NCI-H526 treated with DMSO at 0.1 percent for 48 hours (cell line): ENCODE measurements around the gene LRRC18.

ENCODE experiments used
- DNase-seq: peaks from one replicate; lab custom pipeline; 2025; lab: John Stamatoyannopoulos, UW

Gene LRRC18

DNA sequence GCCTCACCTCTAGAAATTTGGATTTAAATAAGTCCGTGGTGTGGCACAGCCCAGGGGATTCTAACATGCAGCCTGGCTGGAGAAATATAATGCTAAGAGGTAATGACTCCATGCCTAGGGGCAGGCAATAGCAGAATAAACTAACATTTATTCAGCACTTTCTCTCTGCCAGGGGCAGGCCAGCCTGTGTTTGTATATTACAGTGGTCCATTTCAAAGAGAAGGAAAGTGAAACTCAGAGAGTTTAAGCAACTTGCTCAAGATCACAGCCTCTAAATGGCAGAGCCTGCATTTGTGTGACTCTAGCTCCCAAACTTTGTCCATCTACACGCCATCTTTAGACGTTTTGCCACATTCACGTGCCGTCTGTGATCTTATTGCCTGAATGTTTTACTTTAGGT, 6.7 kb upstream of the LRRC18 start:
- no peak for DNase-seq

GRCh38 chr10:48945441-48946130, 5.9 kb upstream of the LRRC18 start:
- no peak for DNase-seq

DNA sequence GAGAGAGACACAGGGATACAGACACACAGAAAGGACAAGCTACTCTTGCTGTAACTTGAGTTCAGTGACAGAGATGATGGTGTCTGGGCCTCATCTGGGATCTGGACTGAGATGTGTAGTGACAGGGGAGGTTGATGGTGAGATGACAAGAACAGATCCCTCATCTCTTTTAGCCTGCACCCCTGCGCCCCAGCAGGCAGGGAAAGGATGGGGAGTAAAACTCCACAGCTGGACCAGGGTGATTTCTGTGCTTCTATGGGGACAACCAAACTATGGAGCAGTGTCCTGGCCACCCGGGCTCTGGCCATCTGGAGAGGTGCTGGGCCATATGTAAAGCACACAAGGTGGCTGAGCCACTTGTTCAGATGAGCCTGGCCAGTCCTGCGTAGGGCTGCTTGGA, 4.5 kb upstream of the LRRC18 start:
- no peak for DNase-seq

- no peak for DNase-seq
Observed at GRCh38 chr10:48943096-48943495, 3.5 kb upstream of the LRRC18 start.

DNA sequence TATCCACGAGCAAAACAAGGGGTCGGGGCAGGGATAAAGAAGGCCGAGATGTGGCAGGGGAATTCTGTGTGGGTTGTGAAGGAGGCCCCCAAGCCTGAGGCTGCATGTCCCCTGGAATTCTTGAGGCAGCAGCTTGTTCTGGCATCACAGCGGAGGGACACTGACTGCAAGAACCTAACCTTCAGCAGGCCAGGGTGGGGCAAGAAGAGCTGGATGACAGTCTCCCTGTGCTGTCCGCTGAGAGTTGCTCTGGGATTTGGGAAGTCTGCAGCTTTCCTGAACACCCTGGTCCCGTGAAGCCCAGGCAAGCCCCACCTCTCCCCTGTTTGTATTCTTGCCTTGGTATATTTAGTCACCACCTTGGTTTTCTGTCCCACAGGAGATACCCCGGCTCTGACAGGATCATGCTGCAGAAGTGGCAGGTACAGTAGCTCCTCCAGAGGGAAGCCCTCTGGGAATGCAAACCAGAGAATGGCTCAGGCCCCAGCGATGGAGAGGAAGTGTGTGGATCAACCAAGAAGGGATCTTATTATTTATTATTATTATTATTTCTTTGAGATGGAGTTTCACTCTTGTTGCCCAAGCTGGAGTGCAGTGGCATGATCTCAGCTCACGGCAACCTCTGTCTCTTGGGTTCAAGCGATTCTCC, 1.9 kb upstream of the LRRC18 start:
- DNase-seq, result no peak

DNA sequence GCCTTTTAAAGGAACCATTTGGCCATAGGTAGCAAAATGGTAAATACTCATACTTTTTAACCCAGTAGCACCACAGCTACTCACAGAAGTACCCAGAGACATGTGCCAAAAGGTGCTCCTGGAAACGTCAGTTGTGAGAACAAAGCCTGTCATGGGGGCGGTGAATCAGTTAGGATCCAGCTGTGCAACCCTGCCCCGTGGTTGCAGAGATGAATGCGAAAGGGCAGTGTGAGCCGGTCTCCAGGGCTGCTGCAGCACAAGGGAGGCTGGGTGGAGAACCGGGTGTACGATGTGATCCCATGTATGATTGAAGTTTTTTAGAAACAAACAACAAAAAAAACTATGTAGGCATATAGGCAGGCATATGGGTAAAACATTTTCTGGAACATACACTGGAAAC, 1.3 kb upstream of the LRRC18 start:
- no peak for DNase-seq

DNA sequence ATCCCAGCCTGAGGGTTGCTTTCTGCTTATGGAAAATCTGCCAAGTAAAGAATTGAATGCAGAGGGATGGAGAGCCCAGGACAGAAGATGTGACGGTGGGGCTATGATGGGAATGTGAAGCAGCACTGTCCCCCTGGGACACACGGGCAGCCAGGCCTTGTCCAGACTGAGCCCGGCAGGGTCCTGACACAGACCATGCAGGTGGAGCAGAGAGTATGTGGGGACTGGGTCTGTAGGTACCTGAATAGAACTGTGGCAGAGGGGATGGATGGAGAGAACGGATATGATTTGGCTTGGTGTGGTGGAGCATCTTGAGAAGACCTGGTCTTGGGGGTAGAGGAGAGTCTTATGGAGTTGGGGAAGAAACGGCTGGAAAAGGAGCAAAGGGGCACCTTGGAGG, 732 bp upstream of the LRRC18 start:
- DNase-seq, result no peak

DNA sequence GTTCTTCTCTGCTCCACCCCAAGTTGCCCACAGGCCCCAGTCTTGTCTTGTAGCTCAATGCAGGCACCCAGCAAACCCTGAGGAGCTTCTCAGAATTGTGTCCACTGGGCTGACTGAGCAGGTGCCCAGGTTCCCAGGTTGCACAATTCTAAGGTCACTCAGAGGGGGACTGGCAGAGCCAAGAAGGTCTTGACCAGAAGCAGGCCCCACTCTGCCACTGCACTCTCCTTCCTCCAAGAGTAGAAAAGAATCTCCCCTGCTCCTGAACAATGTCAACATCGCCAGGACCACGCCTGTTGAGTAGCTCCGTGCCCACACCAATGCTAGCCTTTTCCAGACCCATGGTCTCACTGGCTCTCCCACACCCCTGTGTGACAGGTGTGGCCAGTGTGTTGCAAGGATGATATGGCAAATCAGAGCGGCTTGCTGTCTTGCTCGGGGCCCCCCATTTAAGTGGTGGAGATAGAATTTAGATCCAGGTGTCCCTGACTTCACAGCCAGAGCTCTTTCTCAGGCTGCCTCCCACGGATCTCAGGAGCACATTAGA, 577 bp downstream of the LRRC18 start:
- DNase-seq, result no peak

DNA sequence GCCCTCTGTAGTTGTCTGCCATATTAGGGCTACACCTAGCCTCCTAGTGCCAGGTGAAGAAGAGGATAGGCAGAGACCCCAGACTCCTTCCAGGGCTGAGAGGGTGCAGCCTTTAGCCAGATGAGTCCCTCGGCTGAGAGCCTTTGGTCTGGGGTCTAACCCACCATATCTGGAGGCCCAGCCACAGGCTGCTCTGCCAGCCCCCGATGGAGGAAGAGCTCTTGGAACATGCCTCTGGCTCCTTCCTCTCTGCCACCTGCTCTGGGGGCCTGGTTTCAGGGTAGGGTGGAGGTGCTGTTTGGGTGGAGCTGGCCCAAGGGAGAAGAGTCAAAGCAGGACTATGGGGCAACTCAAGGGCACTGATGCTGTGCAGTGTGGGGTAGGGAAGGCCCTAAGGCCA, 1.4 kb downstream of the LRRC18 start:
- DNase-seq, result no peak

- DNase-seq, result no peak
Observed at GRCh38 chr10:48937796-48938195, 1.8 kb downstream of the LRRC18 start.

DNA sequence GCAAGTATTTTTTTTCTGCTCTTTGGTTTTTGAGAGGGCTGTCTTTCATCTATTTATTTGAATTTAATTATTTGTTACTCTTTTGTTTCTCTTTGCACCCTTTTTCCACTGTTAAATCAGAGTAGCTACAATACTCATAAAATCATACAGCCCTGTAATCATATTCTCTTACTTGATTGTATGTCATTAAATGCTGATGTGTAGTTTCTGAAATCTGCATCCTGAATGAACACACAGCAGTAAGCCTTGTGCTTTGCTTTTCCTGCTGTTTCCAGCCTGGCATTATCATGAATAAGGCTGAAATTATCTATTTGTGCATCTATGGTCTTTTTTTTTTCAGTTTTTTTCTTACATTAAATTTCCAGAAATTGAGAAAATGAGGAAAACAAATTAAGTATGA, 4.1 kb downstream of the LRRC18 start:
- DNase-seq, result no peak

DNA sequence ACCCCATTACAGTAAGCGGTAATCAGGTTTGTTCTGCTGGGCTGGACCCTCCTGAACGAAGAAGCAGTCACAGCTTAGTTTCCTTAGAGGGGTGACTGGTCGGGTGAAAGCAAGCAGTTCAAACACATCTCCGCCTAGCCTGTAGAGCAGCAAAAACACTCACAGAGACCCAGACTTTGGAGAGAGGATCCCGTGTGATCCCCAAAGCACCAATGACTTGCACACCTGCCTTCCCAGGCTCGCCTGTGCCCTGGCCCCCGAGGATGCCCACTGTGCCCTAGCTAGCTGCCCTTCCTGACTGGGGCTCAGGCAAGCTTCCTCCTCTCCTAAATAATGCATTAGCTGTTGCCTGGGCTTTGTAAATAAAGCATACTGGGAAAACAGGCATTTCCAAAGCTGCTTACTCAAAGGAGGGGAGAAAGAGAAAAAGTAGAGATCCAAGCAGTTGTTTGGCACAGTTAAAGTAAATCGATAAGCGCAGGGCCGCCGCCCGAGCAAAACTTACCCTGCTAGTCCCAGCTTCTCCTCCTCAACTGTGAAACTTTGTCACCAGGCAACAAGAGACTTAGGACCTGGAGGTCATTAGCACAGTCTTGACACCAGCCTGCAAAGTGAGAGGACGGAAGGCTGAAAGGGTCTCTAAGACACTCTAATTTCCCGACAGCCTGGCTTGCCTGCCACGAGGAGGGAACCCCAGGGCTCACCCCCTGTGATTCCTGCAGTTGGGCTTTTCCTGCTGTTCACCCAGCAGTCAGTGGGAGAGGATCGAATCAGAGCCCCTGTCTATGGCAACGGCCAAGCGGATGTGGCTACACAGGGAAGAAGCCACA, 4.8 kb downstream of the LRRC18 start:
- no peak for DNase-seq

DNA sequence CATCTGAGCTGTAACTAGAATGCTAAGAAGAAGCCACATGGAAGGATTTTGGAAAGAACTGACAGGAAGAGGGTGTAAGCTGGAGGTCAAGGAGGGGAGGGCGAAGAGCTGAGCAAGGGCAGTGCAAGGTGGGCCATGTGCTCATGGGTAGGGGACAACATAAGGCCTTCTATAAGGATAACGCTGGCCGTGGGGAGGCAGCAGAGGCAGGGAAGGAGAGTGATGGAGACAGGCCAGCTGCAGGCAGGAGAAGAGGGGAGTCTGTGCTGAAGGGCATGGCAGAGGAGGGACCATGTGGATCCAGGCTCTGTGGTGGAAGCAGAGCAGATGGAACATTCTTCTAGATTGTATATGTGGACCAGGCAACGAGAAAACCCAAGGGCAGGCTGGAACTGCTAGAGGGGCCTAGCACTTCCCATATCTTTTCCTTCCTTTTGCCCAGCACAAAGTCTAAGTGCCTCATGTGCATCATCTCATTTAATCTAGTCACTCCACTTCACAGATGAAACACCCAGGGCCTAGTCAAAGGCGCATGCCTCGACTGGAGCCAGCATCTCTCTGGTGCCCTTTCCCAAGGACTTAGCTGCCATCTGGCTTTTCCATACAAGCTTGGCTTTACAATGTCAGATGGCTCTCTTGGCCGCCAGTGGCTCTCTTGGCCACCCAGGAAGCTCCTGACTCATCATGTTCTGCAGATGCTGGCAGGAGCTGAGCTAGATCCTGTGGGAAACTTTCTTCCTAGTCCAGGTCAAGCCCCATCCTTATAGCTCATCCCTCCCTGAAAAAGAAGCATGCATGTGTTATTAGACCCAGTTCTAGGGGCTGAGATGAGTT, 6.6 kb downstream of the LRRC18 start:
- DNase-seq, result no peak

DNA sequence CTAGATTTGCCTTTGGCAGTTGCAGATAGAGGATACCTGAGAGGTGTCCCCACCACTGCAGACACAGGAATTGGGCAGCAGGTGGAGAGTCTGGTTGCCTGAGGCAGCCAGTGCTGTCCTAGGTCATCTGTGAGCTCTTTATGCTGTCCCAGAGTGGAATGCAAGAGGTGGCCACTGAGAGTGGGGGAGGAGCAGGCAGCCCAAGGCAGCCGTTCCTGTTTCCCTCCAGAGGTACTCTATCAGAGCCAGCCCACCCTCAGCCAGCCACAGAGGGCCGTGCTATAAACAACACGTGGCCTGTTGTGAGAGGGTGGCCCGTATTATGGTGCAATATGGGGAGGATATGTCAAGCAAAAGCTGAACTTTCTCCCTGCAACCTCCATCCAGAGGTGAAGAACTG, 8.5 kb downstream of the LRRC18 start:
- no peak for DNase-seq

DNA sequence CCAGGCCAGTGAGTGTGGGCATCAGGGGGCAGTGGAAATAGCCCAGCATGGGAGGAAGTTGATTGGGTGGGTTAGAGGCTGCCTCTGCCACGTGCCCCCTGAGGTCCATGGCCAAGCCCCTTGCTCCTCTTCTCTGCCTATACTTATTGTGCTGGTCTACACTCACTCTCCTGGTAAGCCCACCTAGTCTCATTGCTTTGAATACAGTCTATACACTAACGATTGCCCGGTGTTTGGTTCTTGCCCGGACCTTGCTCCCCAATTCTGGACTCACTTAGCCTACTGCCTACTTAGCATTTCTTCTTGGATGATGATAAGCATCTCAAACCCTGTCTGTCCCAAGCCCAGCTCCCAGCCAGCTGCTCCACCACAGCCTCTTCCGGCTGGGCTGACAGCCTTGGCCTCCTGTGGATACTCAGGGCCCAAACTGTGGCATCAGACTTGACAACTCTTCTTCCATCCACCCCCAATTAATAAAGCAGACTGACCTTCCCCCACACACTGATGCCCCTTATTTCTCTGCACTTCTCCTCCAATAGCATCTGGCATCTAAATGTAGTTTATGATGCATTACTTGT, 10.1 kb downstream of the LRRC18 start:
- no peak for DNase-seq

DNA sequence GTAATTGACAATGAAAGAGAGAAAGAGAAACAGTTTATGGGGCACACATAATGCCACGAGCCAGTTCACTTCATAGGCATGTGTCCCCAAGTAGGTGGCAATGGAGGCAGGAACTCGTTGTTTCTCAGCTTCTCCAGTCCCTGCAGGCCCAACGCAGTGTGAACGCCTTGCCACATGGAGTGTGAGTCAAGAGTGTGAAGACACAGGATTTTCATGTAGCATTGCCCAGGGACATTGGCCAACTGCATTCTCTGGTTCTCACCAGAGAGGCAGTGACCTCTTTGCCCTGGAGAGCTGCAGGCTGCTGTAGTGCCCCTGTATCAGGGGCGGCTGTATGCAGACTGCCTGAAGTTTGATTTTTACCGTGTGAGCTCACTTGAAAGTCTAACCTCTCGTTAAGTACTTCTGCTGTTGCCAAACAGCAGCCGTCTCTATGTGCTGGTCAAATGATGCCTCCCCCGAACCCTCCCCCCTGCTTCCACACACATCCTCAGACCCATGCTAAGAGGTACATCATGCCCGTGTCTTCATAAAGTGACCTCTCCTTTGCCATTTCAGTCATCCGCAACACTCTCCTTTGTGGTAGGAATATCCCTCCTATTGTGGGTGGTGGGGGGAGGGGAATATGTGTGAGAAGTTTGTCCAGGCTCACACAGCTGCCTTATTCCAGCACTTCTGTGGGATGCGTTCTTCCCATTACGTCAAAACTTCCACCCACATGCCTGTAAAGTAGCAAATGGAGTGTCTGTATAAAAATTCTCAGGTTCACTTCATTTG, 12.7 kb downstream of the LRRC18 start:
- DNase-seq, result no peak

- DNase-seq, result no peak
Observed at GRCh38 chr10:48926255-48926654, 13.4 kb downstream of the LRRC18 start.

DNA sequence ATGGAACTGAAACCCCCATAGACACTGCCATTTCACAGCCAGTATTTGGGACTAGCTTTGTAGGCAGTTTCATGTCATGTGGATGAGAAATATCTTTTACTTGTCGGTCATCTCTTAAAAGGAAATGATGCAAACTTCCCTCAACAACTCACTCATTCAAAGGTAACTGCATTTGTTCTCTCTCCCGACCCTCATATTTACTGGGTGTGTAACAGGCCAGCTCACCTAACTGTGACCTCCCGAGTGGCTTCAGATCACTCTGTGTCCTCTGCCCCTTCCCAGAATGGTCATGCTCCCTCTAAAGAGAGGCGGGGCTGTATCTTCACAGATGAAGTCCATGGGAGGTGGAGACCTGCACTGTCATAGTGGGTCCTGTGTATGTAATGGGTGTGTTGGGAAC, 14.7 kb downstream of the LRRC18 start:
- DNase-seq, result no peak

- DNase-seq, result no peak
Observed at GRCh38 chr10:48923748-48924147, 15.9 kb downstream of the LRRC18 start.

- no peak for DNase-seq
Observed at GRCh38 chr10:48913674-48914073, 26.0 kb downstream of the LRRC18 start.

DNA sequence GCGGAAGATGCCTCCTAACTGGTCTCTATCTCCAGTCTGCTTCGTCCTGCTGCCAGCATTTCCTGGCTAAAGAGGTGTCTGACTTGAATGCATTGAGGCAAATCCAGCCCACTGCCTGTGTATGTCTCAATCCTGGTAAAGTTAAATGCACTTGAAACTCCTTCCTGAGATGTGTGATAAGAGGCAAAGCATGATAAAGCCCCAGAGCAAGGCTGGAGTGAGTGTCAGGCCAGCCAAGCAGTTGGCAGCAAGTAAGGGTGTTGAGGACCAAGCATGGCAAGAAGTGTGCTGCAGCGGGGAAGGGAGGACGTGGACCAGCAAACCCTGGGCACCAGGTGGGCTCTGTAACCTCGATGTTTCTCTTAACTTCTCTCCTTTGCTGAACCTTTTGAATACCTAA, 29.1 kb downstream of the LRRC18 start:
- DNase-seq, result no peak
